Gastrocnemius medialis (tissue), 4 donors: ENCODE data around the gene GDF11. TPM values are rescaled to one million over a fixed set of nuclear protein-coding genes. Genes with fewer than 3 reads are reported as not detected.
A peak's percentile ranks its signal among the peaks of the same experiment; 100 is the strongest.

Experiments
- ATAC-seq, 2 donors: fragments of 150-250 bp; one replicate each; pipeline ENCODE4 v1.9.1; 2016
- DNase-seq, 2 donors: peaks; one replicate each; pipeline ENCODE4 v3.0.0-alpha.2; 2019
- H3K27ac ChIP-seq, 4 donors: fragments of 200-600 bp; sonication (generic); 1 replicate in 1 of 4; 2 replicates in 3 of 4; pipeline ENCODE4 v1.5.1; 2016 to 2018; ENCODE audit warnings: mild to moderate bottlenecking in 2 of 4, moderate library complexity in 1 of 4
- H3K27me3 ChIP-seq, 3 donors: fragments of 200-600 bp; sonication (generic) in 2 of 3; 1 replicate in 1 of 3; 2 replicates in 2 of 3; pipeline versions ENCODE4 v1.5.1 to v1.6.0; 2016 to 2019; ENCODE audit warnings: mild to moderate bottlenecking in 1 of 3, moderate library complexity in 1 of 3
- H3K36me3 ChIP-seq, 2 donors: fragments of 200-600 bp; sonication (generic) in 1 of 2; one replicate each; pipeline ENCODE4 v1.5.1; 2017 to 2018
- H3K4me1 ChIP-seq, 2 donors: fragments of 200-600 bp; sonication (generic) in 1 of 2; one replicate each; pipeline ENCODE4 v1.5.1; 2016 to 2017; ENCODE audit warnings: mild to moderate bottlenecking in 2 of 2
- H3K4me3 ChIP-seq, 4 donors: fragments of 200-600 bp; sonication (generic) in 3 of 4; 1 replicate in 1 of 4; 2 replicates in 3 of 4; pipeline ENCODE4 v1.5.1; 2016 to 2019; ENCODE audit warnings: mild to moderate bottlenecking in 2 of 4
- H3K9me3 ChIP-seq, 3 donors: fragments of 200-600 bp; sonication (generic) in 2 of 3; 1 replicate in 1 of 3; 2 replicates in 2 of 3; pipeline ENCODE4 v1.5.1; 2016 to 2019
- CTCF ChIP-seq, 5 experiments: fragments of 450-650 bp in 3 of 5; fragments of 200-600 bp in 2 of 5; sonication (generic) in 2 of 5; IDR thresholded peaks in 4 of 5; conservative IDR thresholded peaks in 1 of 5; 1 replicate in 4 of 5; 2 replicates in 1 of 5; pipeline ENCODE4 v1.5.1; 2016 to 2019; ENCODE audit warnings: antibody characterized with exemption in 5 of 5, mild to moderate bottlenecking in 3 of 5, moderate library complexity in 3 of 5
- POLR2A ChIP-seq, 2 donors: fragments of 450-650 bp; IDR thresholded peaks; one replicate each; pipeline ENCODE4 v1.6.1; 2017; ENCODE audit warnings: antibody characterized with exemption in 2 of 2, mild to moderate bottlenecking in 2 of 2, moderate library complexity in 2 of 2
- in situ Hi-C, 4 donors: fragments of 200-750 bp; cut with MboI; loops; one replicate each; pipeline versions ENCODE4 v1.15.0 to v1.8.0; 2017; ENCODE audit warnings: low sequenced_read_pairs in 4 of 4
- intact Hi-C: fragments of 100-400 bp; cut with DNase I; formaldehyde crosslinking; loops from one replicate; pipeline ENCODE4 v1.15.1; 2023; ENCODE audit warnings: low total_unique reads
- total RNA-seq, 4 donors: library from RNA; depleted of rRNA; stranded (reverse); fragments of >200 nt; gene quantifications; one replicate each; pipeline versions ENCODE4 v1.1.0 to v1.2.3, GENCODE V29; 2016

GDF11 gene
- total RNA-seq, 4 donors from 2014 or later = 0.17 to 4.4 (median 1.1) TPM

- no peak for TF ChIP-seq POLR2A (IDR thresholded peaks at IDR 0.05)
- TF ChIP-seq CTCF (IDR thresholded peaks at IDR 0.05 in 4 of 5, conservative IDR thresholded peaks at IDR 0.05 in 1 of 5) = no peak
- Histone ChIP-seq H3K27ac (peak overlapping the region; percentile 95 to 100 (median 99)), H3K9me3 (no peaks in the 10 kb centered on the region), H3K4me1 (peaks cover 56 to 73% of the 10 kb centered on the region in 2 donors), H3K27me3 (no peaks in the 10 kb centered on the region), H3K36me3 (peaks cover 0 to 30% of the 10 kb centered on the region in 2 donors), H3K4me3 (no peak overlapping the region)
- ATAC-seq = no peak
- peak in 1 of 2 donors; percentile 21 for DNase-seq
- in situ Hi-C loops (loop anchor here in 2 of 4 donors (5.0 to 25.0 kb wide), 3 partner anchors 41 to 1736 kb away; partner anchors contain the start of gene HOXC10 (in 1 of the 2)), intact Hi-C loops (loop anchor here (5.0 to 10.0 kb wide), 6 partner anchors 66 to 1728 kb away; partner anchors contain the start of genes BAZ2A, NAB2 and NACA)
Measured at GRCh38 chr12:55722948-55723347, 20.0 kb upstream of the GDF11 start.

GRCh38 chr12:55723516-55724225 lies 19.3 kb upstream of the GDF11 start:
- H3K4me1 ChIP-seq = peaks cover 49 to 65% of the 10 kb centered on the region in 2 donors
- ATAC-seq (no peak), DNase-seq (peak in 1 of 2 donors; percentile 24)
- TF ChIP-seq CTCF (IDR thresholded peaks at IDR 0.05 in 4 of 5, conservative IDR thresholded peaks at IDR 0.05 in 1 of 5) (no peak), POLR2A (IDR thresholded peaks at IDR 0.05) (no peak)
- intact Hi-C loops = loop anchor here (5.0 to 10.0 kb wide), 6 partner anchors 66 to 1729 kb away; partner anchors contain the start of genes BAZ2A, NAB2 and NACA
- H3K9me3 ChIP-seq = no peaks in the 10 kb centered on the region
- peaks cover 0 to 30% of the 10 kb centered on the region in 2 donors for H3K36me3 ChIP-seq
- no peak overlapping the region for H3K4me3 ChIP-seq
- no peaks in the 10 kb centered on the region for H3K27me3 ChIP-seq
- H3K27ac ChIP-seq = peak overlapping the region; percentile 95 to 100 (median 99)
- in situ Hi-C loops = loop anchor here in 2 of 4 donors (5.0 to 25.0 kb wide), 3 partner anchors 41 to 1736 kb away; partner anchors contain the start of gene HOXC10 (in 1 of the 2)

DNA sequence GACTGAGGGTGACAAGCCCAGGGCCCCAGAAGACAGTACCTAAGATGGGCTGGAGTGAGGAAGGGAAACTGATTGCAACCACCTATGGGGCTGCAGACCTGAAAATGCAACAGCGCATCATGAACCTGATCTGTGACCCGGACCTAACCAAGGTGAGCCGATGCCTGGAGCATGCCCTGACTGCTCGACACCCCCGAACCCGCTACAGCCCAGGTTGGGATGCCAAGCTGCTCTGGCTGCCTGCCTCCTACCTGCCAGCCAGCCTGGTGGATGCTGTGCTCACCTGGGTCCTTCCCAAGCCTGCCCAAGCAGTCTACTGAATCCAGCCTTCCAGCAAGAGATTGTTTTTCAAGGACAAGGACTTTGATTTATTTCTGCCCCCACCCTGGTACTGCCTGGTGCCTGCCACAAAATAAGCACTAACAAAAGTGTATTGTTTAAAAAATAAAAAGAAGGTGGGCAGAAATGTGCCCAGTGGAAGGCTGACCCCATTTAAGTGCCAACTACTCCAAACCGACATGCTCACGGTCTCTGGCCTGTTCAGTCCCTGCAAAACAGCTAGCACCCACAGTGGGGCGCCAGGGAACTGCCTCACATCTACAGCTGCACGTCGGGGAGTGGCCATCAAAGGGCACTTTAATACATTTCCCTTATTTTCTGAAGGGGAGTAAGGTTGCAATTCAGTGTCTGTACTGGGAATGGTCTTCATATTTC lies 18.5 kb upstream of the GDF11 start:
- Histone ChIP-seq H3K27me3 (no peaks in the 10 kb centered on the region), H3K36me3 (peaks cover 0 to 30% of the 10 kb centered on the region in 2 donors), H3K9me3 (no peaks in the 10 kb centered on the region), H3K27ac (peak overlapping the region; percentile 95 to 100 (median 99)), H3K4me3 (no peak overlapping the region), H3K4me1 (peaks cover 42 to 58% of the 10 kb centered on the region in 2 donors)
- TF ChIP-seq CTCF (IDR thresholded peaks at IDR 0.05 in 4 of 5, conservative IDR thresholded peaks at IDR 0.05 in 1 of 5) (peak; percentile 43 to 68 (median 50)), POLR2A (IDR thresholded peaks at IDR 0.05) (no peak)
- in situ Hi-C loops (loop anchor here in 2 of 4 donors (5.0 to 25.0 kb wide), 3 partner anchors 42 to 1737 kb away; partner anchors contain the start of gene HOXC10 (in 1 of the 2)), intact Hi-C loops (loop anchor here (5.0 to 10.0 kb wide), 6 partner anchors 67 to 1730 kb away; partner anchors contain the start of genes BAZ2A, NAB2 and NACA)
- DNase-seq (peak in 1 of 2 donors; percentile 82), ATAC-seq (no peak)

GRCh38 chr12:55724940-55725309 lies 18.0 kb upstream of the GDF11 start:
- no peak for TF ChIP-seq CTCF (IDR thresholded peaks at IDR 0.05 in 4 of 5, conservative IDR thresholded peaks at IDR 0.05 in 1 of 5)
- TF ChIP-seq POLR2A (IDR thresholded peaks at IDR 0.05) = no peak
- Histone ChIP-seq H3K27ac (peak overlapping the region; percentile 95 to 100 (median 99)), H3K27me3 (no peaks in the 10 kb centered on the region), H3K4me1 (peaks cover 39 to 56% of the 10 kb centered on the region in 2 donors), H3K9me3 (no peaks in the 10 kb centered on the region), H3K4me3 (no peak overlapping the region), H3K36me3 (peaks cover 0 to 30% of the 10 kb centered on the region in 2 donors)
- DNase-seq (peak in 1 of 2 donors; percentile 17), ATAC-seq (no peak)
- intact Hi-C loops (loop anchor here (5.0 to 10.0 kb wide), 7 partner anchors 68 to 1730 kb away; partner anchors contain the start of genes BAZ2A, NAB2, NACA and RPL41), in situ Hi-C loops (loop anchor here in 2 of 4 donors (5.0 to 25.0 kb wide), 3 partner anchors 43 to 1738 kb away; partner anchors contain the start of gene HOXC10 (in 1 of the 2))
